ENCODE results near the gene LAG3. TPM values are rescaled to one million over a fixed set of nuclear protein-coding genes. Genes with fewer than 3 reads are reported as not detected.

The LAG3 gene
- total RNA-seq, 1 donor from 2014 or later = 7.3 TPM

GRCh38 chr12:6750506-6750905 lies 21.8 kb upstream of the LAG3 start:
- peaks cover 8% of the 10 kb centered on the region for H3K9me3 Mint-ChIP-seq (ENCODE audit: unreplicated experiment)
- peaks cover 14% of the 10 kb centered on the region for H3K36me3 Mint-ChIP-seq (ENCODE audit: unreplicated experiment)
- peaks cover 10% of the 10 kb centered on the region for H3K27me3 Mint-ChIP-seq (ENCODE audit: unreplicated experiment)
- no peak for TF ChIP-seq CTCF (IDR thresholded peaks at IDR 0.05; ENCODE audit: partially characterized antibody, unreplicated experiment)
- H3K27ac Mint-ChIP-seq (ENCODE audit: unreplicated experiment) = no peak overlapping the region
- H3K4me3 Mint-ChIP-seq (ENCODE audit: unreplicated experiment) = no peak overlapping the region
- H3K4me1 Mint-ChIP-seq (ENCODE audit: low read depth, unreplicated experiment) = peaks cover 13% of the 10 kb centered on the region
- no peak for DNase-seq

- peaks cover 13% of the 10 kb centered on the region for H3K4me1 Mint-ChIP-seq (ENCODE audit: low read depth, unreplicated experiment)
These were observed 20.6 kb upstream of the LAG3 start for GRCh38 chr12:6751767-6752166.

GRCh38 chr12:6752167-6752920 lies 20.0 kb upstream of the LAG3 start:
- H3K36me3 Mint-ChIP-seq (ENCODE audit: unreplicated experiment) = peaks cover 14% of the 10 kb centered on the region
- peaks cover 16% of the 10 kb centered on the region for H3K4me1 Mint-ChIP-seq (ENCODE audit: low read depth, unreplicated experiment)
- H3K4me3 Mint-ChIP-seq (ENCODE audit: unreplicated experiment) = peak overlapping the region; percentile 95
- H3K27ac Mint-ChIP-seq (ENCODE audit: unreplicated experiment) = peak overlapping the region; percentile 81
- DNase-seq = peak; percentile 54
- TF ChIP-seq CTCF (IDR thresholded peaks at IDR 0.05; ENCODE audit: partially characterized antibody, unreplicated experiment) = peak; percentile 38
- peaks cover 8% of the 10 kb centered on the region for H3K9me3 Mint-ChIP-seq (ENCODE audit: unreplicated experiment)
- peaks cover 8% of the 10 kb centered on the region for H3K27me3 Mint-ChIP-seq (ENCODE audit: unreplicated experiment)

More at GRCh38 chr12:6751767-6752166, 20.6 kb upstream of the LAG3 start:
- peaks cover 8% of the 10 kb centered on the region for H3K9me3 Mint-ChIP-seq (ENCODE audit: unreplicated experiment)
- H3K27ac Mint-ChIP-seq (ENCODE audit: unreplicated experiment) = peak overlapping the region; percentile 81
- H3K27me3 Mint-ChIP-seq (ENCODE audit: unreplicated experiment) = peaks cover 8% of the 10 kb centered on the region
- DNase-seq = no peak
- H3K4me3 Mint-ChIP-seq (ENCODE audit: unreplicated experiment) = peak overlapping the region; percentile 95
- peaks cover 14% of the 10 kb centered on the region for H3K36me3 Mint-ChIP-seq (ENCODE audit: unreplicated experiment)
- TF ChIP-seq CTCF (IDR thresholded peaks at IDR 0.05; ENCODE audit: partially characterized antibody, unreplicated experiment) = no peak

GRCh38 chr12:6752921-6753771 lies 19.2 kb upstream of the LAG3 start, which contains the start of gene MLF2:
TSS of gene MLF2 (minus strand) at chr12:6753141. CDS start at chr12:6752334, 807 bp downstream.
- peaks cover 21% of the 10 kb centered on the region for H3K4me1 Mint-ChIP-seq (ENCODE audit: low read depth, unreplicated experiment)
- DNase-seq = peak; percentile 98
- TF ChIP-seq CTCF (IDR thresholded peaks at IDR 0.05; ENCODE audit: partially characterized antibody, unreplicated experiment) = peak; percentile 87
- H3K36me3 Mint-ChIP-seq (ENCODE audit: unreplicated experiment) = peaks cover 7% of the 10 kb centered on the region
- H3K4me3 Mint-ChIP-seq (ENCODE audit: unreplicated experiment) = peak within 1 kb of the TSS; percentile 95
- H3K9me3 Mint-ChIP-seq (ENCODE audit: unreplicated experiment) = peaks cover 10% of the 10 kb centered on the region
- peaks cover 10% of the 10 kb centered on the region for H3K27me3 Mint-ChIP-seq (ENCODE audit: unreplicated experiment)
- peak within 1 kb of the TSS; percentile 98 for H3K27ac Mint-ChIP-seq (ENCODE audit: unreplicated experiment)

Data from glutamatergic neuron (in vitro differentiated cells).